Chondrocyte (in vitro differentiated cells): ENCODE data around the gene SEL1L. TPM values are rescaled to one million over a fixed set of nuclear protein-coding genes. Genes with fewer than 3 reads are reported as not detected.

Source experiments
- DNase-seq: peaks from one replicate; pipeline ENCODE4 v3.0.0; 2021; ENCODE audit warnings: mixed read lengths, low spot score
- H3K27ac Mint-ChIP-seq: one replicate; pipeline ENCODE4 v1.8.0; 2021; ENCODE audit warnings: mild to moderate bottlenecking, moderate library complexity, mixed read lengths; ENCODE audit not compliant: unreplicated experiment
- H3K27me3 Mint-ChIP-seq: 2 replicates; pipeline ENCODE4 v1.8.0; 2021; ENCODE audit warnings: low read depth, mixed read lengths
- H3K36me3 Mint-ChIP-seq: 2 replicates; pipeline ENCODE4 v1.8.0; 2021; ENCODE audit warnings: low read depth, mixed read lengths
- H3K4me1 Mint-ChIP-seq: 2 replicates; pipeline ENCODE4 v1.8.0; 2021; ENCODE audit warnings: low read depth, mild to moderate bottlenecking, mixed read lengths
- H3K4me3 Mint-ChIP-seq: one replicate; pipeline ENCODE4 v1.8.0; 2021; ENCODE audit warnings: mild to moderate bottlenecking, moderate library complexity, mixed read lengths; ENCODE audit not compliant: unreplicated experiment
- H3K9me3 Mint-ChIP-seq: 2 replicates; pipeline ENCODE4 v1.8.0; 2021; ENCODE audit warnings: low read depth, mixed read lengths
- total RNA-seq: library from RNA; stranded (reverse); gene quantifications from 3 replicates; pipeline ENCODE4 v1.2.1, GENCODE V29; 2021
- TF ChIP-seq, protein P1 (sequence below): fragments of 200-600 bp; sonication (generic); IDR thresholded peaks from 2 replicates; pipeline ENCODE4 v1.5.0; 2021; ENCODE audit warnings: antibody characterized with exemption, mild to moderate bottlenecking, moderate library complexity

SEL1L gene
- total RNA-seq, 1 donor from 2014 or later = 201 TPM

DNA sequence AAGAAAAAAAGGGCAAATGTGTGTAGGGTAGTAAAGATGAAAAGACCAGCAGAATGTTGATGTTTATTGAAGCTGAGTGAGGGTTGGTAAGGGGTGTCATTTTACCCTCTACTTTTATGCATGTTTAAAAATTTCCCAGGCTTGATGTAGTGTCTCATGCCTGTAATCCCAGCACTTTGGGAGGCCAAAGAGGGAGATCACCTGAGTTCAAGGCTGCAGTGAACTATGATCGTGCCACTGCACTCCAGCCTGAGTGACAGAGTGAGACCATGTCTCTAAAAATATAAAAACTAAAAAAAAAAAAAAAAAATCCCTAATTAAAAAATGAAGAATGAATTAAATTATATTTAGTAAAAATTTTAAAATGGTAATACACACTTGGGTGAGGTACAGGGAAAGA, 8.5 kb downstream of the SEL1L start:
- Mint-ChIP-seq H3K27me3 (no peaks in the 10 kb centered on the region), H3K4me1 (peaks cover 38% of the 10 kb centered on the region), H3K9me3 (no peaks in the 10 kb centered on the region), H3K4me3 (no peak overlapping the region), H3K27ac (peak overlapping the region; percentile 14), H3K36me3 (peaks cover 27% of the 10 kb centered on the region)
- TF ChIP-seq, protein P1, sequence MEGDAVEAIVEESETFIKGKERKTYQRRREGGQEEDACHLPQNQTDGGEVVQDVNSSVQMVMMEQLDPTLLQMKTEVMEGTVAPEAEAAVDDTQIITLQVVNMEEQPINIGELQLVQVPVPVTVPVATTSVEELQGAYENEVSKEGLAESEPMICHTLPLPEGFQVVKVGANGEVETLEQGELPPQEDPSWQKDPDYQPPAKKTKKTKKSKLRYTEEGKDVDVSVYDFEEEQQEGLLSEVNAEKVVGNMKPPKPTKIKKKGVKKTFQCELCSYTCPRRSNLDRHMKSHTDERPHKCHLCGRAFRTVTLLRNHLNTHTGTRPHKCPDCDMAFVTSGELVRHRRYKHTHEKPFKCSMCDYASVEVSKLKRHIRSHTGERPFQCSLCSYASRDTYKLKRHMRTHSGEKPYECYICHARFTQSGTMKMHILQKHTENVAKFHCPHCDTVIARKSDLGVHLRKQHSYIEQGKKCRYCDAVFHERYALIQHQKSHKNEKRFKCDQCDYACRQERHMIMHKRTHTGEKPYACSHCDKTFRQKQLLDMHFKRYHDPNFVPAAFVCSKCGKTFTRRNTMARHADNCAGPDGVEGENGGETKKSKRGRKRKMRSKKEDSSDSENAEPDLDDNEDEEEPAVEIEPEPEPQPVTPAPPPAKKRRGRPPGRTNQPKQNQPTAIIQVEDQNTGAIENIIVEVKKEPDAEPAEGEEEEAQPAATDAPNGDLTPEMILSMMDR = no peak
- DNase-seq = no peak

GRCh38 chr14:81523616-81524015, 10.0 kb downstream of the SEL1L start:
- DNase-seq = no peak
- Mint-ChIP-seq H3K27me3 (no peaks in the 10 kb centered on the region), H3K9me3 (no peaks in the 10 kb centered on the region), H3K4me1 (peaks cover 36% of the 10 kb centered on the region), H3K36me3 (peaks cover 27% of the 10 kb centered on the region), H3K27ac (no peak overlapping the region), H3K4me3 (no peak overlapping the region)
- TF ChIP-seq, protein P1 = no peak

GRCh38 chr14:81523016-81523415, 10.6 kb downstream of the SEL1L start:
- H3K4me3 Mint-ChIP-seq = no peak overlapping the region
- TF ChIP-seq, protein P1 = no peak
- H3K9me3 Mint-ChIP-seq = no peaks in the 10 kb centered on the region
- no peak overlapping the region for H3K27ac Mint-ChIP-seq
- DNase-seq = no peak
- no peaks in the 10 kb centered on the region for H3K27me3 Mint-ChIP-seq
- peaks cover 32% of the 10 kb centered on the region for H3K4me1 Mint-ChIP-seq
- H3K36me3 Mint-ChIP-seq = peaks cover 27% of the 10 kb centered on the region

DNA sequence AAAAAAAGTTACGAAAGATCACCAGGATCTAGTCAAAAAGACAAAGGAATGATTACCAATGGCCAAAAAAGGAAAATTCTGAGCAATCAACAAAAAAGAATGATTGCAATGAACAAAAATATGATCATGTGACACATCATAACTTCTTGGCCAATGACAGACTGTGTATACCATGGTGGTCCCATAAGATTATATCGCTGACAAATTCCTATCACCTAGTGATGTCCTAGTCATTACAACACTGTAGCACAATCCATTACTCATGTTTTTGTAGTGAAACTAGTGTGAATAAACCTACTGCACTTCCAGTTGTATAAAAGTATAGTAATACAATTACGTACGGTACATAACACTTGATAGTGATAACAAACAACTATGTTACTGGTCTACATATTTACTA, 12.3 kb downstream of the SEL1L start:
- Mint-ChIP-seq H3K36me3 (peaks cover 20% of the 10 kb centered on the region), H3K27me3 (no peaks in the 10 kb centered on the region), H3K4me1 (peaks cover 34% of the 10 kb centered on the region), H3K27ac (no peak overlapping the region), H3K9me3 (no peaks in the 10 kb centered on the region), H3K4me3 (no peak overlapping the region)
- TF ChIP-seq, protein P1 = no peak
- no peak for DNase-seq

- Mint-ChIP-seq H3K27ac (peak overlapping the region; percentile 70), H3K4me1 (peaks cover 34% of the 10 kb centered on the region), H3K27me3 (no peaks in the 10 kb centered on the region), H3K4me3 (no peak overlapping the region), H3K9me3 (no peaks in the 10 kb centered on the region), H3K36me3 (peaks cover 19% of the 10 kb centered on the region)
- no peak for DNase-seq
- TF ChIP-seq, protein P1 = no peak
Observed at GRCh38 chr14:81519200-81520011, 14.2 kb downstream of the SEL1L start.
